ENCODE data around the gene MRPL36.
"Not testable (repeated sequence)": the region's sequence is repeated elsewhere in the genome, so short reads cannot be mapped to it uniquely, and the experiment has no call there.

Gene MRPL36

GRCh38 chr5:1795506-1795905 is 4.1 kb downstream of the MRPL36 start:
- DNase-seq: no peak

GRCh38 chr5:1794901-1795290 is 4.7 kb downstream of the MRPL36 start:
- DNase-seq: no peak

DNA sequence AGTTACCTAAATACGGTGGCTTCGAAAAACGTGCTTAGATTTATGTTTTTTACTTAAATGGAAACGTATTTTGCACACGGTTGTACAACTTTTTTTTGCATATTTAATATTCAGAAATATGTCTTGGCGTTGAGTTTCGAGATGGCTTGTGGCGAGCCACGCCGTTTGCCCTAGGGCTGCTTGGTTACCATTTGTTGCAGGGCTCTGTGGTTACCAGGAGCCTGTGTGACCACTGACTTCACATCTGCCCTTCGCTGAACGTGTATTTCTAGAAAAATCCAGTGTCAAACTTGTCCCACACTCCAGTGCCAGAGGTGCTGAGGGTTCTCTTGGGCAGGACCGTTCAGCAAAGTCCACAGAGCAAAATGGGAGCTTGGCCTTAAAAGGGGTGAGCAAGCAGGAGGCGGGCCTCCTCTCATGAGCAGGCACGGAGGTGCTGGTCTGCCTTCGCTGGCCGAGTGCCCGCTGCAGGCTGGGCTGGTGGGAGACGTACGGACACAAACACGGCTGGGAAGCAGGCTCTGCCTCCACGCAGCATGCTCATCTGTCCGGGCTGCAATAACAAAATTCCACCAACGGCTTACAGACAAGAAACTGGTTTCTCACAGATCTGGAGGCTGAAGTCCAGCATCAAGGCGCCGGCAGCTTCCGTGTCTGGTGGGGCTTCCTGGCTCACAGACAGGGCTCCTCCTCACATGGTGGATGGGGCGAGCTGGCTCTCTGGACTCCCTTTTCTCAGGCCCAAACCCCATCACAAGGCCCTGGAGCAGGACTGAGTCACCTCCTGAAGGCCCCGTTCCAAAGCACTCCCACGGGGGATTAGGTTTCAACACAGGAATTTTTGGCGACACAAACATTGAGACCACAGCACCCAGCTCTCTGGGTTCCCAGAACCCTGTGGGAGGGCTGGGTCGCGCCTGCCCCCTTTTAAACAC is 5.4 kb downstream of the MRPL36 start:
- DNase-seq: no peak

DNA sequence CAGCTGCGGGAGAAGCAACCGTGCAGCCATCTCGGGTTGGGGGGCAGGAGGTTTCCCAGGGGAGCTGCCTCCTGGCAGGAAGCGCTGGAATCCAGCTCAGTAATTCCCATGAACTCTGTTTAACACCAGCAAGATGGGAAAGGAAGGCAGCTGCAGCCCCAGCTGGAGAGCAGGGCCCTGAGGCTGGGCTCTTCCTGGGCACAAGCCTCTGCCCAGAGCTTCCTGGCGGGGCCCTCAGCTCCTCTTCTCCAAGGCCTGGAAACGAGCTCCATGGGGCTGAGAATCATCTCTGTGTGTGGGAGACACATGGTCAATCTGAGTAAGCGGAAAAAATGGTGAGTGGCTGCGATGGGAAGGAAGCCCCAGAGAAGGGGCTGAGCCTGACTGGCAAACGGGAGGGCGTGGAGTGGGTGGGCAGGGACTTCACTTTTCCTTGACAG is 6.3 kb downstream of the MRPL36 start:
- peak; percentile 17 to 36 for DNase-seq

GRCh38 chr5:1792842-1793266 is 6.8 kb downstream of the MRPL36 start:
- peak; percentile 61 to 64 for DNase-seq

DNA sequence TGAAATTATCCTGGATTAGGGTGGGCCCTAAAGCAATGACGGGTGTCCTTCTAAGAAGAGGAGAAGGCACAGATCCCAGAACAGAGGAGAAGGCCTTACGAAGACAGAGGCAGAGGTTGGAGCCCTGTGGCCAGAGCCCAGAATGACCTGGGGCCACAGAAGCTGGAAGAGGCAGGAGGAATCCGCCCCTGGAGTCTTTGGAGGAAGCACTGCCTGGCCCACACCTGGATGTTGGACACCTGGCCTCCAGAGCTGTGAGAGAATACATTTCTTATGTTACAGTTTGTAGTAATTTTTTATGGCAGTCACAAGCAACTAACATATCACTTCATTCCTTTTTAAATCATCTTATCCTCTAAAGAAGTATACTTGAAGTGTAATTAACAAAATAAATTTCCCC is 8.5 kb downstream of the MRPL36 start:
- no peak for DNase-seq

GRCh38 chr5:1789834-1790471 is 9.7 kb downstream of the MRPL36 start:
- no peak for DNase-seq

DNA sequence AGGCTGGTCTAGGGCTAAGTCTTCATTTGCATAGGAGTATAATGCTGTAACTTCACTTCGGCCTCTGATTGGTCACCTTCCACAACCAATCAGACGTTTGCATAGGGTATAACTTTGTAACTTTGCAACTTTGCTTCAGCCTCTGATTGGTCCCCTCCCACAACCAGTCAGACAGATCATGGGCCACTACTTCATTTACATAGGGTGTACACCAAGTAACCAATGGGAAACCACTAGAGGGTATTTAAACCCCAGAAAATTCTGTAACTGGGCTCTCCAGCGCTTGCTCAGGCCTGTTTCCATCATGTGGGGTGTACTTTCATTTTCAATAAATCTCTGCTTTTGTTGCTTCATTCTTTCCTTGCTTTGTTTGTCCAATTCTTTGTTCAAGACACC is 10.2 kb downstream of the MRPL36 start:
- not testable (repeated sequence) for DNase-seq

DNA sequence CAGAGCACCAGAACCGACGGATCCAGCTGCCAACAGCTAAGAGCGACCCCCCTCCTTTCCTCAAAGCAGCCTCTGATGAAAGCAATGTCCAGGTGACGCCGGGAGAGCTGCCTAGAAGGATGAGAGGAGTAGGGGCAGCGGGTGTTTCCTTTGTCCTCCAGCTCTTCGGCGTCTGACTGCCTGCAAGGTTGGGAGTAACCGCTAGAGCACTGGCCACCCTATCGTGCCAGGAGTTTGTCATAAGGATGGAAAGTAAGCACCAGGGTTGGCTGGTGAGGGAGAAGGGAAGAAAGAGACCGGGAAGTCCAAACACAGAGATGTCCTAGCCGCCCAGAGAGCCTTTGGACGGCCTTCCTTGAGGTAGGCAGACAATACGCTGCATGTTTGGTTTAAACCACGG is 10.8 kb downstream of the MRPL36 start:
- no peak for DNase-seq

- DNase-seq: no peak
These were observed 11.4 kb downstream of the MRPL36 start for GRCh38 chr5:1788200-1788599.

- DNase-seq: no peak
These were observed 12.1 kb downstream of the MRPL36 start for GRCh38 chr5:1787472-1788047.

- DNase-seq: no peak
These were observed 12.8 kb downstream of the MRPL36 start for GRCh38 chr5:1786621-1787471.

DNA sequence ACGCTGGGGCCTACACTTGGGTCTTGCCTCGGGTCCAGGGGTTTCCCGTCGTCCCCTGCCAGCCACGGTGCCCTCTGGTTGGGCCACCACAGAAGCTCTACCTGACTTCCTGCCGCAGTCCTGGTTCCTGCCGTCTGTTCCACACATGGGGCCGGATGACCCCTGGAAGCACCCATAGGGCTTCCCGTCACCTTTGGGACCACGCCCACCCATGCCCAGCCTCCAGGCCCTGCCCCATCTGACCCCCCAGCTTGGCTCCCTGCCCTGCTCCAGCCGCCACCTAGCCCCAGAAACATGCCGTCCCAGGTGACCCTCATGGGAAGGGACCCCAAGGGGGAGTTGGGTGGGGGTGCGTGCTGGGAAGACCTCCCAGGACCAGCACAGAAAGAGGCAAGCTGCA is 13.7 kb downstream of the MRPL36 start:
- DNase-seq: no peak

- DNase-seq: no peak
These were observed 14.6 kb downstream of the MRPL36 start for GRCh38 chr5:1785062-1785461.

GRCh38 chr5:1784197-1785050 is 15.2 kb downstream of the MRPL36 start:
- DNase-seq: no peak

DNA sequence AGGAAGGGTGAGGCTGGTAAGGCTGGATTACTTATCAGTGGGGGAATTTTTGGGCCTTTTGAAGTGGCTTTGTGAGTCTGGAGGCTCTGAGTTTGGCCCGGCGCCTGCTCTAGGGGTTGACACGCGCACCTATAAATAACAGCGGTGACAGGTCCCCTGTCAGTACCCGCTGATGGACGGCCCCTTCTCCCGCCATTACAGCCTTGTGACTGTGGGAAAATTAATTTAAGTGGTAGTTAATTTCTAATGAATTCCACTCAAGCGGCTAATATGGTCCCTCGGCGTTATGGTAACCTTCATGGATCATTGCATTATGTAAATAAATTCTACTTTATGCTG is 16.5 kb downstream of the MRPL36 start:
- no peak for DNase-seq

DNA sequence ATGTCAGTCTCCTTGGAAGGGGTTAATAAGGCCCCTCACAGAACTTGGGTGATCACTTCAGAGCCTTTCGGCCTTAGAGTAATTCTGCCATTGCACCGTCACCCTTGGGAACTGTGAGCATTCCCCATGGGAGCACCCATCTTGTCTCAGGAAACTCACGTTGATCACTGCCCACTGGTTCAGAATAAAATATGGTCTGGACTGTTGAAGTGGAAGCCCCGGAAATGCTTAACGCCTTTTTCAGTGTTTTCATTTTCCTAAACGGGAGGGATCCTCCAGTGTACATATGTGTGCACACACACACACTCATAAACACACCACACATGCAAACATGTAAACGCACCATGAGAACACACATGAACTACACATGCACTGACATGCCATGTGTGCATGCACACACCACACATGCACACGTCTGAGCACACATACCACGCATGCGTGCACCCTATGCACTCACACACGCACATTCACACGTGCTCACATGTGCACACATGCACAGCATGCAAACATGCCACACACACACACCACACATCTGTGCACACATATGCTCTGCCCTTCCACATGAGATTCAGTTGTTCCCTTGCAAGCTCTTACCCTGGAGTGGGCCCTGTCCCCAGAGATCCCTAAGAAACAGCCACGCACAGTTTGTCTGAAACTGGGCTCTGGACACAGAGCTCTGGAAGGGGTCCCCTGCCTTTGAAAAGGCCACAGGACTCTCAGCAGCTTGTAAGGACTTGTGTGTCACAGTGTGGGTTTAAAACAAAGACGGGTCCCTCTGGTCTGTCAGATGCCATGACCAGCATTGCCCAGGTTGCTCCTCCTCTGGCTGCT is 17.0 kb downstream of the MRPL36 start:
- no peak for DNase-seq

GRCh38 chr5:1781726-1782384 is 17.8 kb downstream of the MRPL36 start:
- no peak for DNase-seq

GRCh38 chr5:1781107-1781506 is 18.5 kb downstream of the MRPL36 start:
- DNase-seq: no peak

DNA sequence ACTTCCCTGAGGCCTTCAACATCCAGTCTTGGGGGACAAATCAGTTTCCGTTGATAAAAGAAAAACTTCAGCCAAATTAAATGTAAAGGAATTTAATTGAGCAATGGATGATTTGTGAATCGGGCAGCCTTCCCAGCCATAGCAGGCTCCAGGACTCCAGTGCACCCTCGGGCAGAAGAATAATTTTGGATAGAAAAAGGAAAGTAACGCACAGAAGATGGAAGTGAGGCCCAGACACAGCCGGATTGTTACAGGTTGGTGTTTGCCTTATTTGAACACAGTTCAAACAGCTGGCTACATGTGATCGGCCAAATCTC is 19.1 kb downstream of the MRPL36 start:
- DNase-seq: no peak
